GM12873 (cell line): Measurements from ENCODE around the gene ZFTA.

ENCODE experiments used
- CTCF ChIP-seq: IDR thresholded peaks from 2 replicates; pipeline ENCODE4 v1.5.1; 2012; ENCODE audit warnings: low read depth, mild to moderate bottlenecking, moderate library complexity, low read length, control low read depth; ENCODE audit not compliant: insufficient read depth; ENCODE audit errors: missing control alignments

Gene ZFTA

DNA sequence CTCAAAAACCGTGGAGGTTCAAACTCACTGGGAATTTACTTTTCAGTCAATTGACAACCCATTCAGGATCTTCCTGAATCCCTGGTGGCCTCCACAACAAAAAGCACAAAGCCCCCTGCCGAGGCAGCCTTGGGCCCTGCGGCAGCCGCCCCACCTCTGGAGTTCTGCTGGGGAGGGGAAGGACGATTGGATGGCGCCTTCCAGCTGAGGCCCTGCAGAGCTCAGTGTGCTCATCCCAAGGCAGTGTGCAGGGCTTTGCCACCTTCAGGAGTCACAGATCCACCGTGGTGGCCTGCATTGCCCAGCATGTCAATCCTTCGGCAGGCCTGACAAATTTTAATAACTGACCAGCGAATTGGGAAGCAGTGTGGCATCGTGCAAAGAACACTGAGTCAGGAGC is 7.4 kb downstream of the ZFTA start:
- no peak for TF ChIP-seq CTCF

GRCh38 chr11:63760487-63761079 is 8.0 kb downstream of the ZFTA start:
- no peak for TF ChIP-seq CTCF

DNA sequence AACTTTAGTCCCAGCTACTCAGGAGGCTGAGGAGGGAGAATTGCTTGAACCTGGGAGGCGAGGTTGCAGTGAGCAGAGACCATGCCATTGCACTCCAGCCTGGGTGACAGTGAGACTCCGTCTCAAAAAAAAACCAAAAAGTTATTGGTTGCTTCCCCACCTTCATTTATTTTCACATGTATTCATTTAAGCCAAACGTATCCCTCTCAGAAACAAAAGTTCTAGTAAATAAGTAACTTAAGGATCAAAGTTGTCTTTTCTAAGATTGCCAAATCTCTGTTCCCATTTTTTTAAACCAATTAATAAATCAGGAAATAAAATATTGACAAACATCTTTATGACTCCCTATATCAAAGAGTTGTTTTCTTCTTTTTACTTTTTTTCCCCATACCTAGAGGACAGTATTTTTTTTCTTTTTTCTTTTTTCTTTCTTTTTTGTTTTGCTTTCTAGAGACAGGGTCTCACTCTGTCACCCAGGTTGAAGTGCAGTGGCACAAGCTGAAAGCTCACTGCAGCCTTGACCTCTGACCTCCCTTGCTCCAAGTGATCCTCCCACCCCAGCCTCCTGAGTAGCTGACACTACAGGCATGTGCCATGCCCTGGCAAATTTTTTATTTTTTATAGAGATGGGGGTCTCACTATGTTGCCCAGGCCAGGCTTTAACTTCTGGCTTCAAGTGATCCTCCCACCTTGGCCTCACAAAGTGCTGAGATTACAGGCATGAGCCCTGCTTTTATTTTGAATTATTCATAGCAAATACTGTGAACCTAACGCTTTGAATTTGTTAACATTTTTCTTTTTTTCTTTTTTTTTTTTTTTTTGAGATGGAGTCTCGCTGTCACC is 11.4 kb downstream of the ZFTA start:
- TF ChIP-seq CTCF = no peak

GRCh38 chr11:63749624-63750023 is 19.0 kb downstream of the ZFTA start:
- no peak for TF ChIP-seq CTCF

DNA sequence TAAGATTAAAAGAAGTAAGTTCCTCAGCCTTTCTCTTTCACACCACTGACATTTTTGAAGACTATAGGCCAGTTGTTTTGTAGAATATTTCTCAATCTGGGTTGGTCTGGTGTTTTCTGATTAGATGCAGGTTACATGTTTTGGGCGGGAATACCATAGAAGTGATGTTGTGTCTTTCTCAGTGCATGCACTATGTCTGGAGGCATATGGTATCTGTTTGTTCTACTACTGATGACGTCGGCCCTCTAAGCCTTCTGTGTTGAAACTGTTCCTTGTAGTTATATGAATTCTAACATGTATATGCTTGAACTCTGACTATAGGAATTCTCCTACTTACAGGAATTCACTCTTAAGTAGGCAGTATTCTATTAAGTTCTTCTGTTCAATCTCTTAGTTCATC is 21.6 kb downstream of the ZFTA start:
- no peak for TF ChIP-seq CTCF

DNA sequence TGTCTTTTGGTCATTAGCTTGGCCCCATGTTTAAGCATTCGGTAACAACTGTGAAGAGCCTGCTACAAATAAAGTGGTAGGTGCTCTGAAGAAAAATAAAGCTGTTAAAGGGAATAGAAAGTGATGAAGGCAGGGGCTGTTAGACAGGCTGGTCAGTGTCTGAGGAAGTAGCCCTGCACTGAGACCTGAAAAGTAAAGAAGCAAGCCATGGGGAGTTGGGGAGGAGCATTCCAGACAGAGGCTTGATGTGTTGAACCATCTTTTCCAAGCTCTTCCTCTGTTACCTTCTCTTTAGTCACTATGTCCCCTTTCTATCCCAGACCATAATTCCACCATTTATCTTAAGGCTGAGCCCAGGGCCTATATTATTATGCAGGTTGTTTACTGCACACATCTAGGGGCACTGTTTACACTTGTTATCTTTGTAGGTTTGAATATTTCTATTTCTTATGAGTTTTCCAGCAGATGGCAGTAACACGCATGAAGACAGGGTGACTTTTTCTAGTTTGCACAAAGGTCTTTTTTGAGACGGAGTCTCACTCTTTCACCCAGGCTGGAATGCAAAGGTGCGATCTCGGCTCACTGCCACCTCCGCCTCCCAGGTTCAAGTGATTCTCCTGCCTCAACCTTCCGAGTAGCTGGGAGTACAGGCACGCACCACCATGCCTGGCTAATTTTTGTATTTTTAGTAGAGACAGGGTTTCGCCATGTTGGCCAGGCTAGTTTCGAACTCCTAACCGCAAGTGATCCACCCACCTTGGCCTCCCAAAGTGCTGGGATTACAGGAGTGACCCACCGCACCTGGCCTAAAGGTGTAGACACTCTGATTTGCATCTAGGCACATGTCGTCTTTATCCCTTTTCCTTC is 23.0 kb downstream of the ZFTA start:
- TF ChIP-seq CTCF = no peak
